ENCODE measurements around the gene NRCAM.

Gene NRCAM

DNA sequence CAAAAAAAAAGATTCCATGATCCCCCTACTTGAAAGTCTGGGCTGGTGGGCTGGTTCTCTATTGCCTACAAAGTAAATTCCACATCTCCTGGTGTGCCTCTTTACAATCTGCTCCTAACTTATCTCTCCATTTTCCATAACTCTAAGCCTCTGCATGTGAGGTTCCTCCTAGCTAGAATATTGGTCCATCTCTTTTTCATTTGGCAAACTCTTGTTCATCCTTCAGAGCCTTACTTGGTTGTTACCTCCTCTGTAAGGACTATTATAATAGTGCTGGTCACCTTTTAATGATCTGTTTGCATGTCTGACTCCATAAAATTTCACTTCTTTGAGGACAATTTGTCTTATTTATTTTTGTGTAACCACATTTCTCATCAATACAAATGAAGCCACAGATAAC, 1.6 kb upstream of the NRCAM start:
- DNase-seq, result no peak

GRCh38 chr7:108456845-108457540, 757 bp upstream of the NRCAM start:
- no peak for DNase-seq

- no peak for DNase-seq
Measured at GRCh38 chr7:108455551-108455997, 662 bp downstream of the NRCAM start.

- no peak for DNase-seq
Measured at GRCh38 chr7:108454674-108455550, 1.3 kb downstream of the NRCAM start.

GRCh38 chr7:108454317-108454673, 1.9 kb downstream of the NRCAM start:
- DNase-seq, result no peak

GRCh38 chr7:108453320-108453719, 2.9 kb downstream of the NRCAM start:
- no peak for DNase-seq

- no peak for DNase-seq
Measured at GRCh38 chr7:108452707-108453106, 3.5 kb downstream of the NRCAM start.

DNA sequence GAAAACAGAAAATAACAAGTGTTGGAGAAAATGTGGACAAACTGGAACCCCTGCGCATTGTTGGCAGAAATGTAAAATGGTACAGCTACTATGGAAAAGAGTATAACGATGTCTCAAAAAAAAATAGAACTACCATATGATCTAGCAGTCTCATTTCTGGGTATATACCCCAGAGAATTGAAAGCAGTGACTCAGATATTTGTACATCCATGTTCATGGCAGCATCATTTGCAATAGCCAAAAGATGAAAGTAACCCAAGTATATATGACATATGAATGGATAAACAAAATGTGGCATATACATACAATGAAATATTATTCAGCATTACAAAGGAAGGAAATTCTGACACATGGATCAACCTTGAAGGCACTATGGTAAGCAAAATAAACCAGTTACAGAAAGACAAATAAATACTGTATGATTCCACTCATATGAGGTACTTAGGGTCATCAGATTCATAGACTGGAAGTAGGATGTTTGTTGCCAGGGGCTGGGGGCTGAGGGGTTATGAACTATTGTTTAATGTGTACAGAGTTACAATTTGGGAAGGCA, 4.9 kb downstream of the NRCAM start:
- DNase-seq, result no peak

GRCh38 chr7:108450160-108450559, 6.1 kb downstream of the NRCAM start:
- DNase-seq, result no peak

DNA sequence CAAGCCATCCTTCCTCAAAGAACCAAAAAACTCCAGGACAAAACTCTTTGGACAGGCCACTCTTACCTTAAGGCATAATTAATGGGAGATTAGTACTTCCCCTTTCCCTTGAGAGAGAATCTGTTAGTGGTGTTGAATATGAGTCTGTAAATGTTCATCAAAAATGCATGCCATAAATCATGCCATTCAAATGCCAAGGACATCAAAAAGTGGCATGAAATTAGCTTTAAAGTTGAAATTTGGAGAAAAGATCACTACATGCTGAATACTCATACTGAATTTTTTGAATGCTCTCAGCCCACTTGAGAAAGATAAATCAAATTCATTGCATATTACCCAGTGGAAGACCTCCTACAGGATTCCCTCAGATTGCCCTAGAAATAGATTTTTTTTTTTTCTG, 6.7 kb downstream of the NRCAM start:
- no peak for DNase-seq

DNA sequence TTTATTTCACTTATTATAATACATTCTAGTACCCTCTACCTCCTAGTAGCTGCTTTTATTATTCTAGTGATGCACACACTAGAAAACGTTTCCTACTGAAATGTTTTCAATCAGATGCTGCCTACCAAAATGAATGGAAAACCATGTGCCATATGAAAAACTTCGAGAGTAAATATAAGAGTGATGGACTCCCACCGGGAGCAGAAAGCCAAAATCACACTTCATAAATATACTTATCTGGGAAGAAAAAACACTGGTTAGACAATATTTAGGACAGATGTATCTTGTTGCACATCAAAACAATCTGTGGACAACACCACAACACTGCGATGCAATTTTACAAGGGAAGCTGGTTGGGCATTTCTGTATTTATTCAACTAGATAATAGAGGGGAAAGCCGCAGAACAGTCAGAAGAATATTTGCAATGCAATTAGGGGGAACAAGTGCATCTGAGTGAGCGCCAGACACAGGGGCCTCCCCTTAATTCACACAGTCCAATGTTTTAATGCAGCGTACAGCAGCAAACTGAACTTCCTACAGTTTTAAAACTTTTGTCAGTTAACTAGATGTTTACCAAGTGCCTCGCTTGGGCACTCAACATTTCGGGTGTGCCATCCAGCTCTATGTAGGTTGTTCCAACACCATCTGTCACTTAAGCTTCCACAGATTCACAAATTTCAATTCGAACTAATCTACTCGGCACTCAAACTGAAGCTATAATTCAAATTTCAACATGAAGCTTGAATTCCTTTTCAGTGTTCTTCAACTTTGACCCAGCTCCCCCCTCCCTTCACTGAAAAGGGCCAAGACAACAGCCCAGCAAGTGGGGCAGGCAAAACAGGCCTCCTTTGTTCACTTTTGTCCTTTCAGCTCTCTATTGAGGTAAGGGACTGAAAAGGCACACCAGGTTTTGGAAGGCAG, 7.4 kb downstream of the NRCAM start:
- DNase-seq, result no peak

- DNase-seq, result no peak
Measured at GRCh38 chr7:108442039-108442568, 14.1 kb downstream of the NRCAM start.

- no peak for DNase-seq
Measured at GRCh38 chr7:108441392-108441955, 14.8 kb downstream of the NRCAM start.

GRCh38 chr7:108440613-108441012, 15.6 kb downstream of the NRCAM start:
- DNase-seq, result no peak

GRCh38 chr7:108436906-108437305, 19.3 kb downstream of the NRCAM start:
- no peak for DNase-seq

- DNase-seq, result no peak
Measured at GRCh38 chr7:108434010-108434409, 22.2 kb downstream of the NRCAM start.

DNA sequence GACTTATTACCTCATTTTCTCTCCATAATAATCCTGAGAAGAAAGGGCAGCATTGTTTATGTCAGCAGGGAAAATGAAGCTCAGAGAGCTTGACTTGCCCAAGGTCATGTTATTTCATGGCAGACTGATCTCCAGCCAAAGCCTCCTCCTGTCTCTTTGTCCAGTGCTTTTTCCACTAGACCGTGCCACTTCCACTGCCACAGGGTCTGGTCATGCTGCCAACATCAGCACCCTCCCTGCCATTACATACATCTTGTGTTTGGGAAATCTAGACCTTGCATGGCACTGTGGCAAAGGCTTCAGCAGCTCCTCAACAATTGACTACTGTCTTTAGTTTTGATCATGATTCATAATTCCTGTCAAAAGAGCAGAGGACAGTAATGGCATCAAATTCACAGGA, 25.1 kb downstream of the NRCAM start:
- no peak for DNase-seq

GRCh38 chr7:108430664-108431063, 25.6 kb downstream of the NRCAM start:
- DNase-seq, result no peak

DNA sequence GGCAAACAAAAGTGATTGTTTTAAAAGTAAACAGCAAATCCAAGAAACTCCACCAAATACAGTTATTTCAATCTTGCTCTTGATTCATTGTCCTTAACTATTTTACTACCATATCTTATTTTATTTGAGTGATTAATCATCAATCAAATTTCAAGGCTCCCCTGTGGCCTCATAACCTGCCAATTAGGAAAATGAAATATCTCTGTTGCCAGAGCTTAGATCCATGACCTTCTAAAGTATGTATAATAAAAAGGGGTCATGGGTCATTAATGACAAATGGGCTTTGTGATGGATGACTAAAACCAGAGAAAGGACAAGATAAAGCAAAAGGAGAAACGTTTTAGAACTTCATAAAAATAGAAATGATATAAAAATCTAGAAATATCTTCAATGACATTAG, 28.5 kb downstream of the NRCAM start:
- no peak for DNase-seq

DNA sequence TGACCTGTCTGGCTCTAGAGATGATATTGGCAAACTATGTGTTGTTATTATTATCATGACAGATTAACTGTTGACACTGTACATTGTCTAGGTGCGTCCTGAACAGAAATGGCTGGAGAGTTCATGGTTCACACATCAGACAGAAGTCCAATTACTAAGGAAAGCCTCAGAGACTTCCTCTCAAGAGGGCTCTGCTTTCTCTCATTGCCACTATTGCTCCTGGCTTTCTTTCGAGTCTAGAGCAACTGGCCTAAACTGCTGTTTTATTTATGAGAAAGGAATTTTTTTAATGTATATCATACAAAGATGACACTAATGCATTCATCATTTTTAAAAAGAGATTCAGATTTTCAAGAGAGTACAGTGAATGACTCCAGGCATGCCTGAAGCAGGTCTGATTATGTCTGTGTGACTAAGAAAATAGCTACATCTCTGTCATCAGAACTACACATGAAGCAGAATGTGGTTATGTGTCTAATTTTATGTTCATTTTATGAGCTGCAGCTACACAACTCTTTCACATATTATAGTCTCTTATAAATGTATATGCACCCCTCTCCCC, 30.4 kb downstream of the NRCAM start:
- no peak for DNase-seq

DNA sequence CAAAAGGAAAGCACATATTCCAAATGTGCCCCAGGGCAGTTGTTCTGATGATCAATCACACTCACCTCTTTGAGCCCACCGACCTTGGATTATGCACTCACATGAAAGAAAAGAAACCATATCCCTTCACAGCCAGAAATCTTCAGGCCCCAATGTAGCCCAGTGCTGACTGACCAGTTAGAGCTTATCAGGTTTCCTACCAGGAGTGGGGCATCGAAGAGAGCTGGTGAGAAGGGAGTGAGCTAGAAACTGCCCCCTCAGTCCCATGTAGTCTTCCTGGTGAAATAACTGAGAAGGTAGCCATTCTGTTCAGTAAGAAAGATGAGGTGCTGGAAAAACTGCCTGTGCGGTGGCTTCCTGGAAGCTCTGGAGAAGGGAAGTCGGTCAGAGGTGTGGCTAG, 32.2 kb downstream of the NRCAM start:
- DNase-seq, result no peak

Data from amniotic stem cell (primary cell).